H1 (cell line): ENCODE data around the gene VPS37D.
"Not testable (repeated sequence)": the region's sequence is repeated elsewhere in the genome, so short reads cannot be mapped to it uniquely, and the experiment has no call there.

Source experiments
- CBX5 ChIP-seq: fragments of 300-800, 300-1000 bp; sonication (generic); IDR thresholded peaks from 2 replicates; pipeline ENCODE4 v1.7.1; 2016; ENCODE audit warnings: antibody characterized with exemption, low read length, low read depth
- CEBPB ChIP-seq: IDR thresholded peaks from 2 replicates; pipeline ENCODE4 v1.6.1; 2012; ENCODE audit warnings: low read depth, low read length
- CHD2 ChIP-seq: IDR thresholded peaks from 2 replicates; pipeline ENCODE4 v1.6.1; 2012; ENCODE audit warnings: low read length, improper control_type of control experiment
- CTCF ChIP-seq, 3 experiments: IDR thresholded peaks; 1 replicate in 2 of 3; 2 replicates in 1 of 3; pipeline versions ENCODE4 v1.5.1 to v1.6.1; 2011; ENCODE audit warnings: low read length in 3 of 3, mild to moderate bottlenecking in 3 of 3, inconsistent platforms in 2 of 3, low read depth in 1 of 3, moderate library complexity in 1 of 3; ENCODE audit not compliant: insufficient read depth in 1 of 3; ENCODE audit errors: control extremely low read depth in 1 of 3
- FOSL1 ChIP-seq: IDR thresholded peaks from 2 replicates; pipeline ENCODE4 v1.6.1; 2011; ENCODE audit warnings: mild to moderate bottlenecking, low read depth, low read length, moderate library complexity; ENCODE audit not compliant: insufficient read depth
- POLR2AphosphoS5 ChIP-seq: IDR thresholded peaks from 2 replicates; pipeline ENCODE4 v1.6.1; 2011; ENCODE audit warnings: low read depth, low read length
- SIRT6 ChIP-seq: IDR thresholded peaks from one replicate; pipeline ENCODE4 v1.7.1; 2012; ENCODE audit warnings: low read length, inconsistent platforms

GRCh38 chr7:73720443-73720842 is 52.8 kb downstream of the VPS37D start:
- not testable (repeated sequence) for TF ChIP-seq POLR2AphosphoS5; CBX5; CTCF (IDR thresholded peaks at IDR 0.05; ENCODE audit: control extremely low read depth in 1 of 3, insufficient read depth in 1 of 3, low read depth in 1 of 3, low read length in 3 of 3); SIRT6; FOSL1; CEBPB; CHD2
